Activated CD8-positive, alpha-beta memory T cell treated with anti-CD3 and anti-CD28 coated beads for 4 hours (primary cell): ENCODE measurements around the gene VEGFB.

ENCODE experiments used
- DNase-seq, 2 donors: peaks; one replicate each; pipeline ENCODE4 v3.0.0-alpha.2; 2020; ENCODE audit warnings: low read depth in 2 of 2

VEGFB gene

GRCh38 chr11:64246871-64247728, 12.7 kb downstream of the VEGFB start, which contains the start of gene PPP1R14B:
Gene PPP1R14B, minus strand, starts transcription at chr11:64246943. Its CDS starts 270 bp downstream, at chr11:64246673.
- peak; percentile 59 to 66 for DNase-seq

- no peak for DNase-seq
Observed at GRCh38 chr11:64247729-64248531, 13.5 kb downstream of the VEGFB start.

GRCh38 chr11:64248578-64248977, 14.2 kb downstream of the VEGFB start:
- no peak for DNase-seq

DNA sequence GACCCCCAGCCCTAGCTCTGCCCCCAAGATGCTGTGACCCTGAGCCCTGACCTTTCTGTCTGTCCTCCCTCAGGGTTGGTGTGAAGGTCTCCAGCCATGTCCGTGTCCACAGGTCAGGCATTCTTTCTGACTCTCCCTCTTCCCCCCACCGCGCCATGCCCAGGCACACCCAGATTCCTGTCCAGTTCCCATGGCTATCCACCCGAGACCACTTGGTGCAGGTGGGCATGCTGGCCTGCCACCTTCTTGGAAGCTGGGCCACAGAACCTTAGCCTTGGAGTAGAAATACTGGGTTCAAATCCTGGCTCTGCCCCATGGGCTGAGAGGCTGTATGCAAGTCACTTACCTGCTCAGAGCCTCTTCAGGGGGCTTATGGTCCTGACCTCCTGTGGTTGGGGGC, 14.7 kb downstream of the VEGFB start:
- DNase-seq, result no peak

DNA sequence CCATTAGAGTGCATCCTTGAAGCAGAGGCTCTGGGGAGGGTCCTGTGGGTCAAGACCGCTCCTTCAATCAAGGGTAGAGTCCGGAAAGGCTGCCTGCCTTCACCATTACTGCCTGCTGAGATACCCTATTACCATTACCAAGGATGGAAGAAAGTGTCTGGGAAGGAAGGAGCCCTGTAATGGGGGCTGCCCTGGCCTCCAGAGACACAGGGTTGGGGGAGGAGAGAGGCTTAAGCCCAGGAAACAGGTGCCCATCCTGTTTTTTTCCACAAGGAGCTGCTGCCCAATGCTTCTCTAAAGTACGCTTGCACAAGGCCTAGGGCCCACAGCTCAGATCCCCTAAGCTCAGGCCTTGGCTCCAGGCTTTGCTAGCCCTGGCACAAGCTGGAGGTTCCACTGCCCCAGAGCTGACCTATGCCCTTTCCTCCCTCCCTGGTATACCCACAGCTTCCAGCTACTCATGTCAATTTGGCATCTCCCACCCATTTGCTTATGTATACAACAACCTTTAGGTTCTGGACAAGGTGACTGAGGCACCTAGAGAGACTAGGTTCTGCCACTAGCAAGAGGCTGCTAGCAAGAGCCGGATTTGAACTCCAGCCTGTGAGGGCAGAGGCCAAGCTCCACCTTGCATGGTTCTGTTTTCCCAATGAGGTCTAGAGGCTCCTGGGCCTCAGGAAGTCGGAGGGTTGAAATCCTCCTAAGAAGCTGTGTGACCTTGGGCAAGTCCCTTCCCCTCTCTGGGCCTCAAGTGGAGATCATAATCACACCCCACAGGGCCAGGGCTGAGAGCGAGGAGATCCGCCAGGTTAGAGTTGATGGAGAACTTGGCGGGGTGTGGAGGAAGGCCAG, 15.4 kb downstream of the VEGFB start:
- DNase-seq, result no peak

DNA sequence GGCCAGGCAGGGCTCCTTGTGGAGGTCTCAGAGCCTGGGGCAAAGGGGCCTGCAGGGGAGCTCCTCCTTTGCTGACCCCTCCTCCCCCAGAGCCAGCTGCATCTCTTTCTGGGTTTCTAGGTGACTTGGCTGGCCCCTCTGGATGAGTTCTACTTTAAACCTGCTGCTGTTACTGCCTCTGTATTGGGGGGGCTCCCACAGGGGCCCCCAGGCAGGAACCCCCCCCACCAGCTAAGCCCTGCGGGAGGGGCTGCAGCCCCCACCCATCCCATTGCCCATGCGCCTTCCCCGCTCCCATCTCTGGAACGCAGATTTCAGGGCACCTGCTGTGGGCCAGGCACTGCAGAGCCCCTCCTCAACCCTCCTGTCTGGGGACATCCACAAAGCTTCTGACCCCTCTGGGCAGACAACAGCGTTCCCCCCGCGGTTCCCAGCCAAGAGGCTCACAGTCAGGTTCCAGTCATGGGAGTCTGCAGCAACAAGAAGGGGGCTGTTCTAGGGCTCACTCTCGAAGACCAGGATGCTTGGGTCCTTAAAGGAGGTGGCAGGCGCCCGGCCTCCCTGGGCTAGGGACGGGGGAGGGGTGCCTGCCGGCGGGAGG, 16.1 kb downstream of the VEGFB start:
- no peak for DNase-seq

DNA sequence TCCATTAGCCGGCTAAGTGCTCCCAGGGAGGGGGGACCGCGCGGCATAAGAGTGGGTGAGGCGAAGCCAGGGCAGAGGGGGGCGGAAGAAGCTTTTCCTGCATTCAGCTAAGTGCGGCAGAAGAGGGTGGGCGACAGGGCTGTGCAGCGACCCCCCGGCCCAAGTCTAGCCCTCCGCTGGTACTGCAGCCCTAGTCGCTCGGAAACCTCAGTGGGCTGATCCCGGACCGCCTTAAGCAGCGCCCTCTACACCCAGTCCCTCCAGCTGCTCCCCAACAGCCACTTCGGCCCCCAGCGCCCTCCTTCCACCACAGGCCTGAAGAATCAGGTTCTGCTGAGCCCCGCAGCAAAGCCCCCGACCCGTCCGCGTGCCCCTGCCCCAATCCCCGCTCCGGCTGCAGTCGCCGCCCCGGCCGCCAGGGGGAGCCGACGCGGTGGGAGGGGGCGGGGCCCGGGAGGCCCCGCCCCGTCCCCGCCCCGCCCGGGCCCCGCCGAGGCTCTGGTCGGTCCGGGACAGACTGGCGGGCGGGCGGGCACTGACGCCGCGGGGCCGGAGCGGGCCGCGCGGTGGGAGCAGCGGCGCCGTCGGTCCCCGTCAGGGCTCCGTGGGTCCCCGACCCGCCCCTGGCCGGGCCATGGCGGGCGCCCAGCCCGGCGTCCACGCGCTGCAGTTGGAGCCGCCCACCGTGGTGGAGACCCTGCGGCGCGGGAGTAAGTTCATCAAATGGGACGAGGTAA, 16.8 kb downstream of the VEGFB start, which contains the start of gene PLCB3:
Gene PLCB3 (plus strand): TSS at position 515 of the 737 bp plus-strand sequence. CDS start 120 bp downstream, at position 635.
- DNase-seq, result no peak

DNA sequence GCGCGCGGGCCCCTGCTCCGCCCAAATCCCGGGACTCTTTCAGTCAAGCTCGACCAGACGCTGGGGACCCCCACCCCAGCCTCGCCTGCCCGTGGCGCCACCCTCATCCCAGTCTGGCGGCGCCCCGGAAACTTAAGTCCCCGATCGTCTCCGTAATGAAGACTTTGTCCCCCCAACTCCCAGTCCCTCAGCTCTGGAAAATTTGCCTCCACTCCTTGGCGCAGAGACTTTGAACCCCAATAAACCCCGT, 17.3 kb downstream of the VEGFB start:
- no peak for DNase-seq

GRCh38 chr11:64252003-64252872, 17.9 kb downstream of the VEGFB start:
- DNase-seq, result no peak

DNA sequence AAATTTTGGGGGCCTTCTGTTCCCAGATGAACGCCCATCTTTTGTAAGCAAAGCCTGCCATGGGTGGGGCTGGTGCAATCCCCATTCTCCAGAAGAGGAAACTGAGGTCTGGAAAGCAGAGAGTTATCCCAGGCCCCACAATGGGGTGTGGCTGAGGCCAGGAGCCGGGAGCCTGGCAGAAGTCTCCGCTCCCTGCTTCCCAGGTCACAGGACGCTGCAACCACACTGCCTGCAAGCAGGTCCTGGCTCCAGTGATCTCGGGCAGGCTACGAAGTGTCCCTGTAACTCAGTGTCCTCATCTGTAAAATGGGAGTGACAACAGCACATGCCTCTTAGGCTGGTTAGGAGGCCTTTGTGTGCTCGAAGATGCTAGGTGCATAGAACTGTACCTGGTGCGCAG, 18.7 kb downstream of the VEGFB start:
- DNase-seq, result no peak

DNA sequence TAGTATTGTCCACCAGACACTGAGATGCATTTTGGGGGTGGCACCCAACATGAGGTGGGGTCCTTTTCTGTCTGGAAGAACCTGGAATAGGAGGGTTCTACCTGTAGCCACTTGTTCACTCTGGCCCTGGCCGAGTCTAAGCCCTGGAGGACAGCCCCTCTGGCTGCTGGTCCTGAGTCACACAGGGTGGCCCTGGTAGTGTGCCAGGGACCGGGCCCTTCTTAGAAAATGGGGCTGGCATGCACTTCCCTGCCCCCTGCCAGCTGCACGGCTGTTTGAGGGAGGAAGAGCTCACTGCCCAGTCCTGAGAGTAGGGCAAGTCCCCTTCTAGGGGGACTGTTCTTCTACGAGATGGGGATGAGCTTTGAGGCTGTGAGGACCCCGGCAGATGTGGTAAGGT, 19.1 kb downstream of the VEGFB start:
- DNase-seq, result no peak

DNA sequence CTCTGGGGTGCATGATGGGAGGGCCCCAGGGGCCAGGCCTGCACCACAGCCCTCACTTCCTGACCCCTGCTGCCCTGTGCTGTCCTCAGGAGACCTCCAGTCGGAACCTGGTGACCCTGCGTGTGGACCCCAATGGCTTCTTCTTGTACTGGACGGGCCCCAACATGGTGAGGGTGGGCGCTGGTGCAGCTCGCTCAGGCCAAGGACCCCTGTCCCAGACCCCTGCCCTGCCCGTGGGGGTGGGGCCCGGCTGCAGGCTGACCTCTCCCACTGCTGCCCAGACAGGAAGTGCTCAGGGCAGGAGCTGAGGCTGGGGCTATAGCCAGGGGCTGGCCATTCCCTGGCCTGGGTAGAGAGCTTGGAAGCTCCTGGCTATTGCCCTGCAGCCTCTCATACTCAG, 19.9 kb downstream of the VEGFB start:
- no peak for DNase-seq

DNA sequence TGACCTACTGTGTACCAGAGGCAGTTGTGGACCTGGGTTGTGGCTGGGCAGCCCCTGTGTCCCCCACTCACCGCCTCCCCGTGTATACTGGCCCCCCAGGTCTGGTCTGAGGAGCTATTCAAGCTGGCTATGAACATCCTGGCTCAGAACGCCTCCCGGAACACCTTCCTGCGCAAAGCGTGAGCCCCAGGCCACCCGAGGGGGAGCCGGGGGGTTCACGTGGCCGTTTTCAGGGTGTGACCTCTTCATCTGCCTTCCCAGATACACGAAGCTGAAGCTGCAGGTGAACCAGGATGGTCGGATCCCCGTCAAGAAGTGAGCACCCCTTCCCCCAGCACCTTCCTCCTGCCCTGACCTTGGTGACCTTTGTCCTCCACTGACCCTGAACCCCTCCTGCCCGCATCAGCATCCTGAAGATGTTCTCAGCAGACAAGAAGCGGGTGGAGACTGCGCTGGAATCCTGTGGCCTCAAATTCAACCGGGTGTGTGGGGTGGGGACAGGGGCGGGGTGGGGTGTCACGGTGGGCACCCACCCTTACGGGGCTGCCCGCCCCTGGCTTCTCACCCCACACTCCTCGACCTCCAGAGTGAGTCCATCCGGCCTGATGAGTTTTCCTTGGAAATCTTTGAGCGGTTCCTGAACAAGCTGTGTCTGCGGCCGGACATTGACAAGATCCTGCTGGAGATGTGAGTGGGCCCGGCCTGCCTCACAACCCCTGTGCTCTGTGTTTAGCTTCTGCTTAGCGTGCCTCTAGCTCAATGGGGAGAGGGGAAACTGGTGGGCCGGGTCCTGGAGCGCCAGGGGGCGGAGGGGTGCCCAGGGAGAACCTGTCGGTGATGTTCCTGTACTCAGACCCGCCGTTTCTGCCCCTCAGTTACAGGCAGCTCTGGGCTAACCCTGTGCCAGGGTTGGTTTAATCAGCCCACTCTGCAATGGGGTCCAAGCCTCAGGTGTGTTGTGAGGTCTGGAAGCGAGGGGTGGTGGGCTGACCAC, 21.0 kb downstream of the VEGFB start:
- DNase-seq, result no peak

DNA sequence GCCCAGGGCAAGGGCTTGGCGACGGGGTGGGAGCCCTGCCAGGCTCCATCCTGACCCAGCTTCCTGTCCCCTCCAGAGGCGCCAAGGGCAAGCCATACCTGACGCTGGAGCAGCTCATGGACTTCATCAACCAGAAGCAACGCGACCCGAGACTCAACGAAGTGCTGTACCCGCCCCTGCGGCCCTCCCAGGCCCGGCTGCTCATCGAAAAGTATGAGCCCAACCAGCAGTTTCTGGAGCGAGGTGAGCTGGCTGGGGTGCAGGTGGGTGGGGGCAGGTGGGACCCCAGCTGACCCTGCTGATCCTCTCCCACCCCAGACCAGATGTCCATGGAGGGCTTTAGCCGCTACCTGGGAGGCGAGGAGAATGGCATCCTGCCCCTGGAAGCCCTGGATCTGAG, 21.9 kb downstream of the VEGFB start:
- DNase-seq, result no peak

- DNase-seq, result no peak
Observed at GRCh38 chr11:64258356-64258755, 24.0 kb downstream of the VEGFB start.

GRCh38 chr11:64258946-64259532, 24.7 kb downstream of the VEGFB start:
- no peak for DNase-seq

GRCh38 chr11:64259533-64260067, 25.2 kb downstream of the VEGFB start:
- DNase-seq, result no peak

GRCh38 chr11:64260147-64260708, 25.8 kb downstream of the VEGFB start:
- no peak for DNase-seq
